Calu3 (cell line): ENCODE measurements around the gene NOL8. TPM values are rescaled to one million over a fixed set of nuclear protein-coding genes. Genes with fewer than 3 reads are reported as not detected.

Source experiments
- BruUV-seq: library from RNA; stranded (reverse); fragments of 400-500 nt; replicated peaks from 2 replicates; lab custom pipeline; 2021; lab: Mats Ljungman, UMichigan
- CTCF ChIA-PET: fragments of 300-600 bp; sonication (Branson Sonifier 250); formaldehyde crosslinking; loops from one replicate; lab custom pipeline; 2022; ENCODE audit warnings: antibody characterized with exemption; lab: Charles Lee
- DNase-seq: peaks from one replicate; pipeline ENCODE4 v3.0.0; 2022
- H3K27ac Mint-ChIP-seq: one replicate; pipeline ENCODE4 v1.8.0; 2022; ENCODE audit warnings: mixed read lengths; ENCODE audit not compliant: unreplicated experiment
- H3K27me3 Mint-ChIP-seq: one replicate; pipeline ENCODE4 v1.8.0; 2022; ENCODE audit warnings: mixed read lengths; ENCODE audit not compliant: unreplicated experiment
- H3K36me3 Mint-ChIP-seq: one replicate; pipeline ENCODE4 v1.8.0; 2022; ENCODE audit warnings: mild to moderate bottlenecking, moderate library complexity, mixed read lengths; ENCODE audit not compliant: insufficient read depth, unreplicated experiment
- H3K4me1 Mint-ChIP-seq: one replicate; pipeline ENCODE4 v1.8.0; 2022; ENCODE audit warnings: mild to moderate bottlenecking, low read depth, mixed read lengths; ENCODE audit not compliant: unreplicated experiment
- H3K4me3 Mint-ChIP-seq: one replicate; pipeline ENCODE4 v1.8.0; 2022; ENCODE audit warnings: mild to moderate bottlenecking, low read depth, moderate library complexity, mixed read lengths; ENCODE audit not compliant: unreplicated experiment
- H3K9me3 Mint-ChIP-seq: one replicate; pipeline ENCODE4 v1.8.0; 2022; ENCODE audit warnings: low read depth, mixed read lengths; ENCODE audit not compliant: unreplicated experiment
- CTCF ChIP-seq: fragments of 200-600 bp; IDR thresholded peaks from one replicate; pipeline ENCODE4 v1.8.0; 2022; ENCODE audit warnings: antibody characterized with exemption; ENCODE audit not compliant: unreplicated experiment
- intact Hi-C: fragments of 100-400 bp; cut with micrococcal nuclease; formaldehyde crosslinking; loops from one replicate; pipeline ENCODE4 v1.10.0; 2022; ENCODE audit not compliant: unreplicated experiment
- total RNA-seq: library from RNA; stranded (reverse); gene quantifications from 2 replicates; pipeline ENCODE4 v1.2.3, GENCODE V29; 2022

NOL8 gene
- total RNA-seq, 1 experiment from 2014 or later, result 42.9 TPM

- peaks cover 66% of the 10 kb centered on the region for H3K36me3 Mint-ChIP-seq
- no peak overlapping the region for H3K27ac Mint-ChIP-seq
- no peaks in the 10 kb centered on the region for H3K4me1 Mint-ChIP-seq
- CTCF ChIA-PET, result no interaction called here
- no peak for DNase-seq
- intact Hi-C loops, result no loop called here
- no peak overlapping the region for H3K4me3 Mint-ChIP-seq
- no peaks in the 10 kb centered on the region for H3K27me3 Mint-ChIP-seq
- no peak for TF ChIP-seq CTCF
- BruUV-seq, result no TSS peak
- H3K9me3 Mint-ChIP-seq, result no peaks in the 10 kb centered on the region
Observed at GRCh38 chr9:92279302-92279701, 45.8 kb downstream of the NOL8 start.

DNA sequence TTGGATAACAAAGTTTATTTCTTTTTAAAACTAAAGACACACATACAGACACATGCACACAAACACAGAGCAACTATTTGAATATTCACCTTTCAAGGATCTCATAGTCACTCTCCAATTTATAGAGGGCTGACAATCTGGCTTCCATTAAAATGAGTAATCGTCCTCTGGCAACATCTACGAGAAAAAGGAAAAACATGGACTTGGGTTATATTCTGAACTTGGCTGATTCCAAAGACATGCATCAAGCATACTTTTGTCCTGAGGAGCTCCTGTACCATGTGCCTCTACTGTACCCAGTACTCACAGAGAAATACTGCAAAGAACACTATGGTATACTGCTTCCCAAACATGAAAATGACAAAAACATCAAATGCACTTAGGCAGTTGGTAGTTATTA, 47.0 kb downstream of the NOL8 start:
- Mint-ChIP-seq H3K36me3 (peaks cover 72% of the 10 kb centered on the region), H3K4me3 (no peak overlapping the region), H3K4me1 (no peaks in the 10 kb centered on the region), H3K27me3 (no peaks in the 10 kb centered on the region), H3K27ac (no peak overlapping the region), H3K9me3 (no peaks in the 10 kb centered on the region)
- DNase-seq, result no peak
- no peak for TF ChIP-seq CTCF
- intact Hi-C loops, result no loop called here
- BruUV-seq, result no TSS peak
- CTCF ChIA-PET, result no interaction called here

GRCh38 chr9:92276331-92277032, 48.7 kb downstream of the NOL8 start:
- no peaks in the 10 kb centered on the region for H3K4me1 Mint-ChIP-seq
- no TSS peak for BruUV-seq
- TF ChIP-seq CTCF, result no peak
- no peak overlapping the region for H3K4me3 Mint-ChIP-seq
- H3K36me3 Mint-ChIP-seq, result peaks cover 77% of the 10 kb centered on the region
- intact Hi-C loops, result no loop called here
- H3K9me3 Mint-ChIP-seq, result no peaks in the 10 kb centered on the region
- CTCF ChIA-PET, result no interaction called here
- no peak overlapping the region for H3K27ac Mint-ChIP-seq
- no peaks in the 10 kb centered on the region for H3K27me3 Mint-ChIP-seq
- no peak for DNase-seq

GRCh38 chr9:92275541-92275940, 49.6 kb downstream of the NOL8 start:
- CTCF ChIA-PET, result no interaction called here
- intact Hi-C loops, result no loop called here
- no peaks in the 10 kb centered on the region for H3K4me1 Mint-ChIP-seq
- no TSS peak for BruUV-seq
- no peaks in the 10 kb centered on the region for H3K27me3 Mint-ChIP-seq
- no peak overlapping the region for H3K4me3 Mint-ChIP-seq
- no peaks in the 10 kb centered on the region for H3K9me3 Mint-ChIP-seq
- TF ChIP-seq CTCF, result no peak
- no peak overlapping the region for H3K27ac Mint-ChIP-seq
- H3K36me3 Mint-ChIP-seq, result peaks cover 80% of the 10 kb centered on the region
- no peak for DNase-seq
